SW 1271 (cell line): ENCODE results near the gene ATG5.

Source experiments
- DNase-seq, 2 experiments: peaks; one replicate each; lab custom pipeline; 2025; lab: John Stamatoyannopoulos, UW

ATG5 gene

DNA sequence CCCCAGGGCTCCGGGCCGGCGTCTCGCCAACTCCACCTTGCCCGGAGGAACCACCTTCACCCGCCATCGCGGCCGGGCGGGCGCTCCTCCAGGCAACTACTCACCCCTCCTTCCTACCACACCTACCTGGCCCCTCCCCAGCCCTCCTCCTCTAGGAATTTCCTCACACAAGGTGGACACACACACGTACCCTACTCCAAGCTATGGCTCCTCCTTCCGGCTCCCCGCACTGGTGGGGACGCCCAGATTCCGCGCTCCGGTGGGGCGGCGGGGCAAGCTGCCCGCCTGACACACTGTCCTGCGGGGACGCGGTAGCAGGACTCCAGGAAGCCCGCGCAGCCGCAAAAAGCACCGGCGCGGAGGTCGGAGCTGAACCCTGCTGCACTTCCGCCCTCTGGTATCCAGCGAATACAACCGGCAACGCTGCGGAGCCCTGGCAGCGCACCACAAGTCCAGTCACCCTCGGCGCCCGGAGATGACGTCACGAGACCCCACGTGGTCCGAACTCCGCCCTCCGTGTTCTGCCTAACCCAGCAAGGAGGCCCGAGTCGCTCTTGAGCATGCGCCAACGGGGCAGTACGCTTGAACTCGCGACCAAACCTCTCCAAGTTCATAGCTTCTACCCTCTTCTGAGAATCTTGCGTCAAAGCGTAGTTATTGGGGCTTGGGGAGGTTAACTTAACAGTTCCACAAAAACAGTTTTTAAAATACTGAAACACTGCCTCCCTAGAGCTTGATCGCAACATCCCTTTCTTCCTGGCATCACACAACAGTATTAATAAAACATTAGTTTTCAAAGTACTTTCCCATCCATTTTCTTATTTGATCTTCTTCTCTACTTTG lies at the start of gene ATG5:
Gene ATG5 (minus strand): TSS at position 425 of the 843 bp plus-strand sequence. CDS start 9,552 bp downstream, outside the sequence.
- DNase-seq: peak; percentile 94 to 96

DNA sequence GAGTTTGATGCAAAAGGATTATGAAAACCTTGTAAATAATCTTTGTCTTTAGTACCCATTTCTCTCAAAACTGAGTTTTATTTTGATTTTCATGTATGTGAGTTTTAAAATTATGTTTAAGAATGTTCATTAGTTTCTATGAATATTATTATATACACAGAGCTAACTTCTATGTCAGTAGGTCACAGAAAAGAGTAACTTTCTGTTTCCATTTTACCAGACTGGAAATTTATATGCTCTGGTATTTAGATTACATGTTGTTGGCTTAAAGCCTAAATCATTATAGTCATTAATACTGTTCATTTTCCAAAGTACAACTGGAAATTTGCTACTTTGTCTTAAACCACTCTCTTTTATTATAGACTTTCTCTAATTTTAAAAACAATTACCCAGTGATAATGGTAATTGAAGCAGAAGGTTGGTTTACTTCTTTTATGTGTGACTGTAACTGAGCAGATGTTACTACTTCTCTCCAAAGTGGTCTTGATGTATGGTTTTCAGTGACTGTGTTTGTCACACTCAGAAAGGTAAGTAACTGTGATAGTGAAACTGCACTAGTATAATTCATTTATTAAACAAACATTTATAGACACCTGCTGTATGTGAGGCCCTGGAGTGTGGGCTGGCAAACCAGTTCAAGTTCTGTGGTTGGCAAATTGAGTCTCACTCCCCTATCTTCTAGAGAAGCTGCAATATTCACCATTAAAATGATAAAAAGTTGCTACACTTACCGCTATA lies 48.1 kb upstream of the ATG5 start:
- DNase-seq: no peak

DNA sequence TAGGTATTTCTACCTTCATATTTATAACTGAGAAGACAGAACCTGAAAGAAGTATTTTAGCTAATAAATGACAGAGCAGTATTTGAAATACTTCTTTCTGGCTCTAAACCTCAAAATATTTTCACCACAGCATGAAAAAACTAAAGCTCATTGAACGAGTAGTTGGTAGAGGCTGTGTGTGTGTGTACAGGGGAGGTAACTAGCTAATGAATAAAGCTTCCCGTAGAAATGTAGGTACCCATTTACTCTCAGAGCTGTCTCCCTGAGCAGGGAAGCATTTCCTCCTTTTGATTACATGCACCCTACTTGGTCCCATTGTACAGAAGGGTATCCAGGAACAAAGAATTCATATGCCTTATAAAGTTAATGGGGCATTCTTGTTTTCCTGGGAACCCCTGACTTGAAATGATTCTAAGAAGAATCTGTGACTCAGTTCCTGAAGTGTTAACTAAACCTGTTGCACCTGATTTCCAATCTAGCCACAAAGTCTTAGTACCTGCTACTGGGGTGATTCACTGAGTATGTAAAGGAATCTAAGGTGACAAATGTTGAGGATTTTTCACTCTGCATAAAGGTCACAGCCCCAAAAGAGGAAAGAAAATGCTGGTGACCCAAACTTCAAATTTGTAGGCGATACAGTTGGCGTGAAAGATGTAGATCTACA lies 47.4 kb upstream of the ATG5 start:
- DNase-seq: no peak

DNA sequence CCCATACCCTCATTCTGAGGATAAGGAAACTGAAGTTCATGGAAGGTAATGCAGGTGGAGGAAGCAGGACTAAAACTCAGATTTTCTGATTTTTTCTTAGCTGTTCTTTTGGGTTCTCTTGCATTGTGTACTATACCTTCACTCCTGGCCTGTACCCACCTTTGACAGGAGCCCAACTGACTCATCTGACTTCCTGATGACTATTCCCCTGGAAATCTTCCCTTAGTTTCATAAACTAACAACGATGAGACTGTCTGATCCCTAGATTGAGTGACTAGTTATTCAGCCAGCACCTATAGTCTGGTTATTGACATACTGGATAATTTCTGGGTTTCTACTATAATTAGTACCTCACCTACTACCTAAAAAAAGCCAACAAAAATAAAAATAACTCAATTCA lies 45.1 kb upstream of the ATG5 start:
- no peak for DNase-seq

DNA sequence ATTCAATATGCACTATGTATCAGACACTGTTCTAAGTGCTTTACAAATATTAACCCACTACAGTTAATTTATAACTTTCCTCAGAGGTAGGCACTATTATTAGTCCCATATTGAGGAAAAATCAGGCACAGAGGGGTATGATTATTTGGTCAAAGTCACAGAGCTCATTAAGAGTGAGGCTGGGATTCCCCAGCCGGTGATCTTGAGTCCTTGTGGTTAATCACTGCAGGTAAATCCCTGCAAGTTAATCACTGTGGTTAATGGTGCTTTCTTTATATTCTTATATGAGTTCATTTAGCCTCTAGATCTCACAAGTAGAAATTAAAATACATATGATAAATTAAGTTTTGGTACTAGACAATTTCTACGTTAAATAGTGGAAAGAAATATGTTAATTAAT lies 44.2 kb upstream of the ATG5 start:
- DNase-seq: no peak

DNA sequence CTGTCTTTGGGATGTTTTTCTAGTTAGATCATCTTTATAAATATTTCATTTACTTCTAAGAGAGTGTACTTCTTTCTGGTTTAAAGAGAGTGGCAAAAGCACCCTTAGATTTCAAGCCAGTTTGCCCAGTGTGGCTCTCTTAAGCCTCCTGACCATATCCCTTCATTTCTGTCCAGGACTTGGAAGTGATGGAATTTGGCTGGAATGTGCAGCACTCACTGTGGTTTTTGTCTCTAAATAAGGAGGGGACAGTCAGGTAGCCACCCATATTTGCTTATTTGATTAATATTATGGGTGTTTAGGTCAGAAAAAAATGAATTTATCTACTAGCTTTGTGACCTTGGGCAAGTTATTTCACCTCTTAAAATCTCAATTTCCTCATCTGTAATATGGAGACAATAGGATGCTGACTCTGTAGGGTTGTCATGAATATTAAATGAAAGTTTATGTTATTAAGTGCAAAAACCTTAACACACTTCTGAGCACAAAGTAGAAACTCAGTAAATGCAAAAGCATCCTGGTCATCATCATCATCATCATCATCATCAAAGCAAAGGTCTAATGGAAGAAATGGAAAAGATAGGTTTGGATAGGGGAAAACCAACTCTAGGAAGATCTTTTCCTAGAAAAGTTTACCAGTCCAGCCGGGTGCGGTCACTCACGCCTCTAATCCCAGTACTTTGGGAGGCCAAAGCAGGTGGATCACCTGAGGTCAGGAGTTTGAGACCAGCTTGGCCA lies 38.0 kb upstream of the ATG5 start:
- DNase-seq: no peak

DNA sequence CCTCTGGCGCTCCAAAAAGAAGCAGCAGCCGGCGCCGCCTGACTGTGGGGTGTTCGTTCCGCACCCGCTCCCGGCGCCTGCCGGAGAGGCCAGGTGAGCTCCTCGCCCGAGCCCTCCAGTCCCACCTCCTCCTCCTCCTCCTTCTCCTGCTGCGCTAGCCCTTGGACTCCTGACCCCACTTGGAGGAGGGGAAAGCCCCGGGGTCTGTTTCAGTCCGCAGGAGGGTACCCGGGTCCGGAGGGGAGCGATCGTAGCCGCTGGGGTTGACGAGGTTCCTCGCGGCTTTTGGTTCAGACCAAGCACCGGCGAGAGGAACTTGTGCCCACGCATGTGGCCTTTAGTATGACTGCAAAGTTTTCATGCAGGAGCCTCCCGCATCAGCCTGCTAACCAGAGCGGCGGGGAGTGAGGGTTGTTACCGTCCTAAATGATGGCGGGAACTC lies 35.5 kb upstream of the ATG5 start:
- DNase-seq: no peak

DNA sequence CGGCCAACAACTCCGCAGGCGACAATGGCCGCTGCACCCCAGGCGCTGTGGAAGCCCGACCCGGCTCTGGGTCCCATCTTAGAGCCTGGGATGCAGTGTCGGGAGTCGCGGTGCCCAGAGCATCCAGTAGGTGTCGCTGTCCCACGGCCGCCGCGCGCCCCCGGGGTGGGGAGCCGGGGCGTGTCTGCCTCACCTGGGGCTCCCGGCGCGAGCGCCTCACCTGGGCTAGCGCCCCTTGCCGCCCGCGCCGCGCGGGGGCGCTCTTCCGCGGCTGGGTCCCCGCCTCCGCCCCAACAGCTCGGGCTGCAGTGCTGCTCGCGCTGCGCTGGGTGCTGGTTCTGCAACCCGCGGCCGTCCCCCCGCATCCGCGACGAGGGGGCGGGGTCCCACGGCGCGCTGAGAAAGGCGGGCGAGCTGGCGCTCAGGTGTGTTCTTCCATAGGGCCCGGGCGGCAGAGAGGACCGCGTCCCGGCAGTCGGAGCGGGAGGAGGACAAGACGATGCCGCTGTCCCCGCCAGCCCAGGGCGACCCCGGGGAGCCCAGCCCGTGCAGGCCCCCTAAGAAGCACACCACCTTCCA lies 34.9 kb upstream of the ATG5 start, which contains the start of gene CRYBG1:
Gene CRYBG1 (plus strand): TSS at position 308 of the 579 bp plus-strand sequence. CDS start 192 bp downstream, at position 500.
- DNase-seq: peak; percentile 4 to 21

DNA sequence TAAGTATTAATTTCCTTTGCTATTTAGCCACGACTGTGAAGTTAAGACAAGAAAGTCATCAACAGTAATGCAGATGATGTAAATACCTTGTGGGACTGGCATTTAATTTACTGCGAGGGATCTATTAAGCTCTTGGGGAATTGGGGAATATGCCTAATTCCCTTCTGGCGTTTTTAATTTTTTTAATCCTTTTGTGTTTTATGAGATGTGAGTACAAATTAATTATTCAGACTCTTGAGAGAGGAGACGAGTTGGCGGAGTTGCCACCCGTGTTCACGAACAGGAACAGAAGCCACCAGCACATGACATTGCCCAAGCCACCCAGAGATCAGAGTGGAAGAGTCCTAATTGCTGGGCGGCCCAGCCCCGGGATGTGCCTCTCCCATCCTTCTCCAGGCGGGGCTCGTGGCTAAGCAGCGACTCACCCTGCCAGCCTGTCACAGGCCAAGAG lies 34.4 kb upstream of the ATG5 start:
- no peak for DNase-seq

DNA sequence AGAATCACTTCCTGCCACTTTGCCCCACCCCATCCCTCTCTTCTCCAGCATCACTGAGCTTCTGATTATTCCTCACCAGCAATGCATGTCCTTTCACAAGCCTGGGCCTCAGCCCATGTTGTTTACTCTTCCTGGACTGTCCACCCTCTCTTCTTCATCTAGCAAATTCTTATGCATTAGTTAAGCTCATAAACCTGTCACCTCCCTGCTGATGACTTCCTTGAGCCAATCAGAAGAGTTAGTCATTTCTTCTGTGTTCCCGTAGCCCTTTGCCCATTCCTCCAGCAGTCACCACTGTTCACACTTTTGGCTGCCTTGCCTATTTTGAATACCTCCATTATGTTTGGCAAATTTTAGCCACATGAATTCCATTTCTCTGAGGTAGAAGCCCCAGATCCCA lies 30.8 kb upstream of the ATG5 start:
- DNase-seq: no peak

DNA sequence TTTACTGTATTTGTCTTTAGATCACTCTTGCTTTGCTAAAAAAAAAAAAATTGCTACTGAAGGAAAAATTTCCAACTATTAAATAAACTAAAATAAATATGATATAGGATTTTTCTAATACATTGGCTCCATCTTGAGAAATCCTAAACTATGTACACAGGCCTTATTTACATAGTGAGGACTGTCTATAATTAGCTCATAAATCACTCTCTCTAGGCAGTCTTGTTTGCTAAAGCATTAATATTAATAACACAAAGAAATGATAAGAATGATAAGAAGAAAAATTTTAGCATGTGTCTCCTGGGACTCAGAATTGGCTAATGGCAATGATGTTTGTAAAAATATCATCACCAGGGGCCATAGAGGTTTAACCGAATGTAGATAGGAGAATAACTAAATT lies 21.7 kb upstream of the ATG5 start:
- no peak for DNase-seq

DNA sequence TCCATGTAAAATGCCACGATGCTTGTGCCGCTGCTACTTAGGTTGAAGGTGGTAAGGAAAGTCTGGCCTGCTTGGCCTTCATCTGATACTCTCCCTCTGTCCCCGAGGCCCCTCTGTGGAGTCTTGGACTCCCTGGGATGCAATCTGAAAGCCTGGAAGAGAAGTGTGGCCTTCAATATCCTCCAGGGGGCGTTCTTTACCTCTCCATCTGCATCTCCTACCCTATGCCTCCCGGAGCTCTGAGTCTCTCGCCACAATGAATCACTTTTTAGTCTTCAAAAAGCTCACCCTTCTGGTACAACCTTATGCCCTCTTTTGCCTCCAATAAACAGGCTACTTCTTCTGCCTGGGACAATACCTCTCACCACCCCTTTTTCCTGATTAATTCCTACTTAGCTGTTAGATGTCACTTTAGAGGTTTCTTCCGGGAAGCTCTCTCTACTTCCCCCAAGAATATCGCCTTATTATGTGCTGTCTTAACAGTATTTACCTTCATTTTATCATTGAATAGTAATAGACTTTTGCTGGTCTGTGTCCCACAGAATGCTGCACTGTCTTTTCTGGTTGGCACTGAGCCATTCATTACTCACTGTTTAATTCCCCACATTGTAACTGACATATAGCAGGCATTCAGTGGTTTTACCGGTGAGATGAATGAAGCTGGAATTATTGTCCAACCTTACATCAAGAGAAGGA lies 13.9 kb upstream of the ATG5 start:
- peak; percentile 9 to 73 for DNase-seq

DNA sequence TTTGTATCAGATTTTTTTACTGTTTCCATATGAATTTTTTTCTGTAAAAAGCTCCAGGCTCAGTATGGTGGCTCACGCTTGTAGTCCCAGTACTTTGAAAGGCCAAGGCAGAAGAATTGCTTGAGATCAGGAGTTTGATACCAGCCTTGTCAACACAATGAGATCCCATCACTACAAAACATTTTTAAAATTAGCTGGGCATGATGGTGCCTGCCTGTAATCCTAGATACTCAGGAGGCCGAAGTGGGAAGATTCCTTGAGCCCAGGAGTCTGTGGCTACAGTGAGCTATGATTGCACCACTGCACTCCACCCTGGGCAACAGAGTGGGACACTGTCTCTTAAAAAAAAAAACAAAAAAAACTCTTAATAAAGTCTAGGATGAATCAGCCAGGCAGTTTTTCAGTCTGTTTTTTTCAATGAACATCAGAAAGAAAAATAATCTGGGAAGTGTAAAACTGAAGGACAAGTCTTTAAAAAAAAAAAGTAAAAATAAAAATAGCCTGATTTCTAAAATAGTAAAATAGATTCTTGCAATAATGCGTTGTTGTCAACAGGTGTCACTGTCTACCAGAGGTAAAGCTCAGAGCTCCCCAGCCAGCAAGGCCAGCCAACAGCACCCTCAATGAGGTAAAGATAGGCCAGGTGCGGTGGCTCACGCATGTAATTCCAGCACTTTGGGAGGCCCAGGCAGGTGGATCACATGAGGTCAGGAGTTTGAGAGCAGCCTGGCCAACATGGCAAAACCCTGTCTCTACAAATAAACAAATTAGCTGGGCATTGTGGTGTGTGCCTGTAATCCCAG lies 9.3 kb upstream of the ATG5 start:
- DNase-seq: peak; percentile 9 to 58

DNA sequence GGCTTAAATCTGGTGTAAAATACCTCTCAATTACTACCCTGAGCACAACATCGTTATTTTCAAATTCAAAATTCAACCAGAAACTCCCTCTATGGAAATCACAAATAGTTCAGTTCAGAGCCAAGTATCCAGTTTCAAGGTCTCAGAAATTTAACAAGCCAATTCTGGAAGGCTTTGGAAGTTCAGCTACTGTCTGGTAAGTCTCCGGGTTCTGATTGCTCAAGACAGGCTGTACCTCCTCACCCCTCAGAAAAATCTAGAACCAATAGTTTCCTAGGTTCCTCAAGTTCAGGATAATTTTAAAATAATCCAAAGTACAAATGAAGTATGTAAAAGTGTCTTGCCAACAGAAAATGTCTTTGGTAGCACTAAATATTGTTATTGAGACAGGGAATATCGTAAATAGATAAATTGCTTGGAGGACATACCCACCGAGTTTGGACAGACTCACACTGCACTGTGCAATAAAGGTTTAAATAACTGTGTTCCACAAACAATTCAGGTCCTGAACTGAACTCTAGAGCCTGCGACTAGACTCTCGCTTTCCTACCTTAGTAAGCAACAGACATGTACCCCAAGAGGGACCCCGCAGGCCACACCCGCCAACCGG lies 729 bp downstream of the ATG5 start:
- no peak for DNase-seq

DNA sequence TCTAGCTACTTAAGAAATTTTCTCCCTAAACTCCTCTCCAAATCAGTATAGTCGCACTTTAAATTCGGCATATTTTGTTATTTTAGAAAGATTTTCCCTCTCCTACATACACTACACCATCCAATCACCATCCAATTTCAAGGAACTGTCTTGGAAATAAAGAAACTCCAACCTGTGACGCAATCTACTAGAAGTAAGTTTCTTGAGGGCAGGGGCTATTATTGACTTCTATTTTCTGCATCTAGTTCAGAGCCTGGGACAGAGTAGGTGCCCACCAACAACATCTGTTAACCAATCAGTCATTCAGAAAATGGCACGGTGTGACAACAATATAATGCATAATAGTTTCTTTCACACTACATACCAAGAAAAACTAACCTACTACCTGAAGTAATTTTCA lies 3.6 kb downstream of the ATG5 start:
- DNase-seq: no peak

DNA sequence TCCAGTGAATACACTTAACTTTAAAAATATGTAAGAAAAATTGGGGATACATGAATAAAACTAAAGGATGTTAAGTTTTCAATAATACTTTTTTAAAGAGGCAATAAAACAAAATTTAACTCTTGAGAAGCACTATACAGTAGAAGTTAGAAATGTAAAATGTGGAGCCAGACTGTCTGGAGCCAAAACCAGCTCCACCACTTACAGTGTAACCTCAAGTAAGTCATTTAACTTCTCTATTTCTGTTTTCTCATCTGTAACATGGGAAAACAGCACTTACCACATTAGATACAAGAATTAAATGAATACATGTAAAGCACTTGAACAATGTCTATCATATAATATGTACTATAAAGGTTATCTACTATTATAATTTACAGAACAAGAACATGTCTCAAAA lies 6.7 kb downstream of the ATG5 start:
- DNase-seq: no peak

DNA sequence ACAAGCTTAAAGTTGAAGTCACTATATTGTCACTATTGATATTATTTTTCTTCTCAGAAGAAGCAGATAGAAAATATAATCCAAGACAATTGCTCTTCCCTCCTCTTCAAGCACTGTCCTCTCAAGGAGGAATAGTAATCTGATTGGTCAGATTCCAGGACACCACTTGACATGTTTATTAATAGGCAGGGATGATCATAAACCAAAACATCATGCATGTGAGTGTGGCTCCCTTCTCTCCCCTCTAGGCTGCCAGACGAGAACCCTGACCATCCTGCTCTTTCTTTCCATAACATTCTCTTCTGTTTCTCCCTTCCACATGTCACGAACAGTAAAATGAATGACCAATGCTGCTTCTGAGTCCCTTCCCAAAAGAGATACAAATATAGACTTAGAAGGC lies 7.5 kb downstream of the ATG5 start:
- DNase-seq: no peak

DNA sequence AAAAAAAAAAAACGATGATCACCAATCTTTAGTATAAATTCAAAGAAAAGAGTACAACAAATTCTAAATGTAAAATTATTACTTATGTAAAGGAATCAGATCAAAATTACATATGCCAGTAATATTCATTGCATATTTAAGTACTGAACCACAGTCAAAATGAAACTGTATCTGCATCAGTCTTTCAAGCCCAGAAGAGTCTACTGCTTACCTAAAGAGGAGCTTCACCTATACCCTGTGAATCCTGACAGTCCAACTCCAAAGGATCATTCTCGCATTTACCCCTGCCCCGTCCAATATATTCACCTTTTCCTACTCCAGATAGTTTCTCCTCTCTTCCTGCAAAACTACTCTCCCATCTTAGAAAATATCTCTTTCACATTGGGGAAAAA lies 9.2 kb downstream of the ATG5 start:
- no peak for DNase-seq

DNA sequence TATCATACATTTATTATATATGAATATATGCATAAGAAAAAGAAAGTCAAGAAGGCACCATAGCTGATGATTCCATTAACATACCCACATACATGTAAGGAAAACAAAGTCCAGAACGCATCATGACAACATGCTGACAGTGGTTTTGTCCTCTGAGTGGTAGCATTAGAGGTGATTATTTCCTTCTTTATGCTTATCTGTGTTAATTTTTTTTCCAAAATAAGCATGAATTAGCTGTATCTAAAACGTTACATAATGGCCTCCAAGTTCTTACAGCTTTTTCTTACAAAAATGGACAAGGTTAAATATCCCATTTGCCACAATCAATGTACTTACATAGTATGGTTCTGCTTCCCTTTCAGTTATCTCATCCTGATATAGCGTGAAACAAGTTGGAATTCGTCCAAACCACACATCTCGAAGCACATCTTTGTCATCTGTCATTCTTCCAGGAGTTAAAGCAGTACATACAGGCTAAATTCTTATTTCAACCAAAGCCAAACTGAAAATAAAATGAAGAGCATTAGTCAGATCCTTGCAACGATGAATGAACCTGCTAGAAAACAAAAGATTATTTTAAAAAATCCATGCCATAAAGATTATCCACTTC lies 9.7 kb downstream of the ATG5 start:
- DNase-seq: no peak
